Body of pancreas (tissue), 4 donors: Measurements from ENCODE around the gene IMPG2.

Experiments used
- CTCF ChIP-seq, 7 experiments: fragments of 450-650 bp in 4 of 7; fragments of 200-600 bp in 3 of 7; sonication (generic) in 3 of 7; IDR thresholded peaks; one replicate each; pipeline ENCODE4 v1.5.1; 2016 to 2019; ENCODE audit warnings: antibody characterized with exemption in 7 of 7
- POLR2A ChIP-seq, 3 donors: fragments of 450-650 bp; IDR thresholded peaks; one replicate each; pipeline ENCODE4 v1.6.1; 2016; ENCODE audit warnings: antibody characterized with exemption in 3 of 3, mild to moderate bottlenecking in 2 of 3

DNA sequence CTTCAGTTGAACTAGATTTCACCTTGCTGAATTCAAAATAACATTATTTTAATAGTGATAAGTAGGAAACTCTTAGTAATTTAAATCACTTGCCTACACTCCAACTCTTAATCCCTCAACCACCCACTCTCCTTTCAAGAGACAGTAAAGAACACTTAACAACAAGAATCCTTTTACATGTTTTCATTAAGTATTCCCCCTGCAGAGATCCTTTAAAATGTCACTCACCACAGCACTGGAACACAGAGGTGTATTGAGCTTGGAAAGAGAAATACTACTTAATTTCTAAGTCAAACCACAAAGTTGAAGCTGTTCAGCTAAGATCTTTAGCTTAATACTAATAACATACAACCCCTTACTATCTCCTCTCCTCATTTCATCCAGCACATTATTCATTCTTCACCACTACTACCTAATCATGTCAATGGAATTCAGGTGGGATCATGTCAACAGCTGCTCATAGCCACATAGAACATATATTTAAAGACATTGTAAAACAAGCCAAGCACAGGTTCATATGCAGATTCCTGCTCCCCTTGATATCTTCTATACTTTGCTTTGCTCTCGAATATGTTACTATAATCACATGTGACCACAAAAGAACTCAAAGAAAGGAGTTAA is 40.5 kb downstream of the IMPG2 start:
- TF ChIP-seq CTCF (IDR thresholded peaks at IDR 0.05) (no peak), POLR2A (IDR thresholded peaks at IDR 0.05) (no peak)
